GM12878 (cell line): ENCODE measurements around the gene GPR61.

Source experiments
- EP300 ChIP-seq, 2 experiments: fragments of 150-350 bp in 1 of 2; IDR thresholded peaks; 2 replicates each; pipeline ENCODE4 v1.6.1; 2011 to 2012; ENCODE audit warnings: low read depth in 2 of 2, low read length in 2 of 2, borderline replicate concordance in 1 of 2, improper control_type of control experiment in 1 of 2, inconsistent platforms in 1 of 2; ENCODE audit not compliant: control insufficient read depth in 1 of 2
- FOXM1 ChIP-seq: IDR thresholded peaks from 2 replicates; pipeline ENCODE4 v1.6.1; 2012; ENCODE audit warnings: low read depth, mild to moderate bottlenecking, inconsistent platforms, low read length, moderate library complexity
- POLR2A ChIP-seq: IDR thresholded peaks from 2 replicates; pipeline ENCODE4 v1.6.1; 2011; ENCODE audit warnings: low read depth, mild to moderate bottlenecking, low read length
- POLR2AphosphoS5 ChIP-seq: IDR thresholded peaks from 2 replicates; pipeline ENCODE4 v1.6.1; 2011; ENCODE audit warnings: mild to moderate bottlenecking, low read length, inconsistent platforms
- PRDM15 ChIP-seq: fragments of 450-650 bp; formaldehyde crosslinking; IDR thresholded peaks from 2 replicates; pipeline ENCODE4 v1.4.0; 2020; ENCODE audit warnings: mild to moderate bottlenecking, moderate library complexity
- YBX1 ChIP-seq: fragments of 450-650 bp; IDR thresholded peaks from 2 replicates; pipeline ENCODE4 v1.6.1; 2016; ENCODE audit warnings: antibody characterized with exemption

GRCh38 chr1:109522026-109522425 lies 17.6 kb upstream of the GPR61 start:
- no peak for TF ChIP-seq POLR2AphosphoS5
- no peak for TF ChIP-seq FOXM1
- TF ChIP-seq EP300 (IDR thresholded peaks at IDR 0.05; ENCODE audit: borderline replicate concordance in 1 of 2, control insufficient read depth in 1 of 2, low read depth in 2 of 2, low read length in 2 of 2) = no peak
- no peak for TF ChIP-seq YBX1
- TF ChIP-seq POLR2A = no peak
- no peak for TF ChIP-seq PRDM15 (CRISPR knock-in tag)
